Effector memory CD4-positive, alpha-beta T cell (primary cell): Measurements from ENCODE around the gene CTNNB1.

Source experiments
- DNase-seq, 3 donors: peaks; one replicate each; pipeline ENCODE4 v3.0.0-alpha.2; 2020
- H3K27ac ChIP-seq: 2 replicates; pipeline ENCODE4 v1.7.0; 2013; ENCODE audit warnings: mild to moderate bottlenecking, low read length, moderate library complexity; ENCODE audit not compliant: insufficient read depth, poor library complexity, severe bottlenecking
- H3K27me3 ChIP-seq: replicated peaks from 2 replicates; pipeline ENCODE4 v1.7.0; 2013; ENCODE audit warnings: mild to moderate bottlenecking, low read length; ENCODE audit not compliant: insufficient read depth, control insufficient read depth, poor library complexity, severe bottlenecking
- H3K36me3 ChIP-seq: 2 replicates; pipeline ENCODE4 v1.7.0; 2013; ENCODE audit warnings: mild to moderate bottlenecking, low read length, moderate library complexity; ENCODE audit not compliant: control insufficient read depth, insufficient read depth
- H3K4me1 ChIP-seq: 2 replicates; pipeline ENCODE4 v1.7.0; 2013; ENCODE audit warnings: low read length, mild to moderate bottlenecking; ENCODE audit not compliant: control insufficient read depth, insufficient read depth, poor library complexity, severe bottlenecking
- H3K4me3 ChIP-seq: 2 replicates; pipeline ENCODE4 v1.7.0; 2013; ENCODE audit warnings: low read length, low read depth, mild to moderate bottlenecking; ENCODE audit not compliant: insufficient read depth, poor library complexity, severe bottlenecking
- H3K9me3 ChIP-seq: 2 replicates; pipeline ENCODE4 v1.7.0; 2013; ENCODE audit warnings: mild to moderate bottlenecking, low read length, moderate library complexity; ENCODE audit not compliant: control insufficient read depth

CTNNB1 gene

GRCh38 chr3:41234823-41235721 lies 35.8 kb downstream of the CTNNB1 start:
- H3K9me3 ChIP-seq: no peaks in the 10 kb centered on the region
- DNase-seq: no peak
- H3K36me3 ChIP-seq: peaks cover 95% of the 10 kb centered on the region
- no peak overlapping the region for H3K4me3 ChIP-seq
- H3K4me1 ChIP-seq: no peaks in the 10 kb centered on the region
- no peak overlapping the region for H3K27ac ChIP-seq
- no peaks in the 10 kb centered on the region for H3K27me3 ChIP-seq

GRCh38 chr3:41236228-41236627 lies 36.9 kb downstream of the CTNNB1 start:
- no peak overlapping the region for H3K27ac ChIP-seq

GRCh38 chr3:41237907-41238306 lies 38.6 kb downstream of the CTNNB1 start:
- H3K27me3 ChIP-seq: no peaks in the 10 kb centered on the region
- no peaks in the 10 kb centered on the region for H3K4me1 ChIP-seq
- no peak overlapping the region for H3K4me3 ChIP-seq
- no peak overlapping the region for H3K27ac ChIP-seq
- H3K36me3 ChIP-seq: peaks cover 72% of the 10 kb centered on the region
- H3K9me3 ChIP-seq: no peaks in the 10 kb centered on the region
- DNase-seq: no peak

More at GRCh38 chr3:41236228-41236627, 36.9 kb downstream of the CTNNB1 start:
- Histone ChIP-seq H3K4me1 (no peaks in the 10 kb centered on the region), H3K9me3 (no peaks in the 10 kb centered on the region), H3K27me3 (no peaks in the 10 kb centered on the region), H3K36me3 (peaks cover 87% of the 10 kb centered on the region), H3K4me3 (no peak overlapping the region)
- DNase-seq: no peak

GRCh38 chr3:41239587-41239986 lies 40.3 kb downstream of the CTNNB1 start:
- peaks cover 55% of the 10 kb centered on the region for H3K36me3 ChIP-seq
- H3K27ac ChIP-seq: no peak overlapping the region
- DNase-seq: no peak
- H3K4me1 ChIP-seq: no peaks in the 10 kb centered on the region
- H3K9me3 ChIP-seq: no peaks in the 10 kb centered on the region
- no peaks in the 10 kb centered on the region for H3K27me3 ChIP-seq
- no peak overlapping the region for H3K4me3 ChIP-seq

- DNase-seq: no peak
- Histone ChIP-seq H3K36me3 (peaks cover 39% of the 10 kb centered on the region), H3K4me1 (no peaks in the 10 kb centered on the region), H3K9me3 (no peaks in the 10 kb centered on the region), H3K27ac (no peak overlapping the region), H3K4me3 (no peak overlapping the region), H3K27me3 (no peaks in the 10 kb centered on the region)
Observed at GRCh38 chr3:41241161-41241560, 41.9 kb downstream of the CTNNB1 start.

GRCh38 chr3:41241800-41242571 lies 42.7 kb downstream of the CTNNB1 start:
- no peaks in the 10 kb centered on the region for H3K9me3 ChIP-seq
- no peak overlapping the region for H3K27ac ChIP-seq
- no peaks in the 10 kb centered on the region for H3K4me1 ChIP-seq
- no peaks in the 10 kb centered on the region for H3K27me3 ChIP-seq
- H3K4me3 ChIP-seq: no peak overlapping the region
- H3K36me3 ChIP-seq: peaks cover 31% of the 10 kb centered on the region
- DNase-seq: no peak

- Histone ChIP-seq H3K36me3 (peaks cover 19% of the 10 kb centered on the region), H3K4me1 (no peaks in the 10 kb centered on the region), H3K27me3 (no peaks in the 10 kb centered on the region), H3K27ac (no peak overlapping the region), H3K4me3 (no peak overlapping the region), H3K9me3 (no peaks in the 10 kb centered on the region)
- DNase-seq: no peak
Observed at GRCh38 chr3:41243183-41243582, 43.9 kb downstream of the CTNNB1 start.

- H3K4me1 ChIP-seq: no peaks in the 10 kb centered on the region
- no peaks in the 10 kb centered on the region for H3K9me3 ChIP-seq
- no peaks in the 10 kb centered on the region for H3K27me3 ChIP-seq
- peaks cover 3% of the 10 kb centered on the region for H3K36me3 ChIP-seq
- no peak overlapping the region for H3K27ac ChIP-seq
- H3K4me3 ChIP-seq: no peak overlapping the region
- DNase-seq: no peak
Observed at GRCh38 chr3:41244620-41245336, 45.5 kb downstream of the CTNNB1 start.

GRCh38 chr3:41247055-41248004 lies 48.0 kb downstream of the CTNNB1 start:
- H3K27me3 ChIP-seq: no peaks in the 10 kb centered on the region
- no peaks in the 10 kb centered on the region for H3K9me3 ChIP-seq
- no peaks in the 10 kb centered on the region for H3K36me3 ChIP-seq
- no peaks in the 10 kb centered on the region for H3K4me1 ChIP-seq
- DNase-seq: no peak
- H3K4me3 ChIP-seq: no peak overlapping the region
- no peak overlapping the region for H3K27ac ChIP-seq
